ENCODE results near the gene NUDT19. TPM values are rescaled to one million over a fixed set of nuclear protein-coding genes. Genes with fewer than 3 reads are reported as not detected.

The NUDT19 gene
- total RNA-seq, 1 experiment from 2014 or later, result 6.1 TPM

DNA sequence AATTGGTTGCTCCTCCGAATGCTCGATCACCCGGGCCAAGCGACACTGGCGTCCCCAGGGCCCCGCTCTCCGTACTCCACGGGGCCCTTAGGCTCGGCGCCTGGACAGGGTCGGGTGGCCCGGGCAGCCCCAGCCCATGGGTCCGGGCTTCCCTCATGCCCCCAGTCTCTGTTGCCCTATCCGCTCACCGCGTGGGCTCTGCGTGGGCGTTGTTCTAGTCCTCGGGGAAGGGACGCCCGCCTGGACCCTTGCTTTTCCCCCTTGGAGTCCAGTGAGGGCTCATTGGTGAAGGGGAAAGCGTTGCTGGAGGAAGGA lies 29.3 kb downstream of the NUDT19 start:
- H3K56ac ChIP-seq (ENCODE audit: insufficient read length, low read depth, low read length), result no peak overlapping the region
- H3K18ac ChIP-seq (ENCODE audit: insufficient read length, low read depth, low read length), result no peak overlapping the region
- H3K14ac ChIP-seq (ENCODE audit: insufficient read depth, low read length), result no peak overlapping the region
- H4K91ac ChIP-seq (ENCODE audit: insufficient read length, low read depth, low read length), result no peak overlapping the region
- no peak overlapping the region for H3K4me2 ChIP-seq (ENCODE audit: insufficient read depth, insufficient read length, low read length)
- H3K4ac ChIP-seq (ENCODE audit: low read depth, low read length), result no peak overlapping the region
- H2AFZ ChIP-seq (ENCODE audit: low read length), result no peak overlapping the region
- Mint-ChIP-seq H3K27ac (no peak overlapping the region), H3K36me3 (ENCODE audit: insufficient read depth in 1 of 3, low read depth in 3 of 3) (peaks cover 0 to 2% (median 0%) of the 10 kb centered on the region in 3 experiments; a peak in 3 of 7 replicates), H3K27me3 (ENCODE audit: low read depth) (peaks cover 2% of the 10 kb centered on the region; the same call in 1 of the 2 replicates), H3K9me3 (peaks cover 0 to 5% of the 10 kb centered on the region in 2 experiments; a peak in 2 of 5 replicates), H3K4me3 (no peak overlapping the region), H3K4me1 (peaks cover 5 to 11% of the 10 kb centered on the region in 2 experiments)
- TF ChIP-seq, protein P1, sequence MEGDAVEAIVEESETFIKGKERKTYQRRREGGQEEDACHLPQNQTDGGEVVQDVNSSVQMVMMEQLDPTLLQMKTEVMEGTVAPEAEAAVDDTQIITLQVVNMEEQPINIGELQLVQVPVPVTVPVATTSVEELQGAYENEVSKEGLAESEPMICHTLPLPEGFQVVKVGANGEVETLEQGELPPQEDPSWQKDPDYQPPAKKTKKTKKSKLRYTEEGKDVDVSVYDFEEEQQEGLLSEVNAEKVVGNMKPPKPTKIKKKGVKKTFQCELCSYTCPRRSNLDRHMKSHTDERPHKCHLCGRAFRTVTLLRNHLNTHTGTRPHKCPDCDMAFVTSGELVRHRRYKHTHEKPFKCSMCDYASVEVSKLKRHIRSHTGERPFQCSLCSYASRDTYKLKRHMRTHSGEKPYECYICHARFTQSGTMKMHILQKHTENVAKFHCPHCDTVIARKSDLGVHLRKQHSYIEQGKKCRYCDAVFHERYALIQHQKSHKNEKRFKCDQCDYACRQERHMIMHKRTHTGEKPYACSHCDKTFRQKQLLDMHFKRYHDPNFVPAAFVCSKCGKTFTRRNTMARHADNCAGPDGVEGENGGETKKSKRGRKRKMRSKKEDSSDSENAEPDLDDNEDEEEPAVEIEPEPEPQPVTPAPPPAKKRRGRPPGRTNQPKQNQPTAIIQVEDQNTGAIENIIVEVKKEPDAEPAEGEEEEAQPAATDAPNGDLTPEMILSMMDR (conservative IDR thresholded peaks at IDR 0.05), result no peak
- H2BK120ac ChIP-seq (ENCODE audit: low read depth, low read length, poor library complexity, severe bottlenecking), result no peak overlapping the region
- WGBS (ENCODE audit: extremely low coverage, insufficient read length, low lambda C conversion rate), result no CpG with 5 or more reads among the region's 22 CpGs
- H3K79me1 ChIP-seq (ENCODE audit: insufficient read depth, low read depth, low read length, poor library complexity, severe bottlenecking), result no peaks in the 10 kb centered on the region
- no peak overlapping the region for H2BK20ac ChIP-seq (ENCODE audit: low read depth, low read length, poor library complexity, severe bottlenecking)
- no peaks in the 10 kb centered on the region for H3K27me3 ChIP-seq (ENCODE audit: insufficient read depth, low read length)
- no peak overlapping the region for H4K8ac ChIP-seq (replicated peaks; ENCODE audit: insufficient read length, low read depth, low read length)
- no peak overlapping the region for H3T11ph ChIP-seq (ENCODE audit: low read length)
- no peaks in the 10 kb centered on the region for H3K4me1 ChIP-seq (ENCODE audit: insufficient read depth, low read length)
- no peak overlapping the region for H3K27ac ChIP-seq (ENCODE audit: insufficient read length, low read depth, low read length)
- H2BK15ac ChIP-seq (ENCODE audit: low read depth, low read length), result no peak overlapping the region
- H2BK5ac ChIP-seq (ENCODE audit: insufficient read length, low read length), result no peak overlapping the region
- H3K79me2 ChIP-seq (ENCODE audit: insufficient read depth, low read length), result no peaks in the 10 kb centered on the region
- H2BK12ac ChIP-seq (ENCODE audit: insufficient read length, low read depth, low read length), result no peak overlapping the region
- H3K23me2 ChIP-seq (ENCODE audit: insufficient read length, low read depth, low read length, poor library complexity, severe bottlenecking), result no peaks in the 10 kb centered on the region
- H4K20me1 ChIP-seq (ENCODE audit: control insufficient read depth, insufficient read depth, insufficient read length), result no peaks in the 10 kb centered on the region
- H3K23ac ChIP-seq (ENCODE audit: insufficient read length, low read depth, low read length), result no peak overlapping the region
- DNase-seq, result no peak
- no peak overlapping the region for H3K9ac ChIP-seq (ENCODE audit: extremely low read depth, insufficient read length, low read length)
- H3K9me3 ChIP-seq (ENCODE audit: control insufficient read depth, low read depth, low read length), result no peaks in the 10 kb centered on the region
- no peak overlapping the region for H4K5ac ChIP-seq (ENCODE audit: insufficient read length, low read depth, low read length)
- H2AK5ac ChIP-seq (ENCODE audit: insufficient read length, low read length), result no peak overlapping the region
